Heart left ventricle (tissue), 13 donors: ENCODE results near the gene VPS29.

Experiments
- POLR2A ChIP-seq, 2 donors: fragments of 450-650 bp; IDR thresholded peaks; one replicate each; pipeline ENCODE4 v1.6.1; 2017; ENCODE audit warnings: antibody characterized with exemption in 2 of 2, mild to moderate bottlenecking in 2 of 2, moderate library complexity in 2 of 2
- TF ChIP-seq, protein P1 (sequence below), 12 donors: fragments of 200-600 bp; sonication (generic) in 4 of 12; IDR thresholded peaks; one replicate each; pipeline versions ENCODE4 v1.5.0 to v1.8.0; 2018 to 2022; ENCODE audit warnings: antibody characterized with exemption in 12 of 12, mild to moderate bottlenecking in 5 of 12
- donor health status: ischemic (EF 13 %, LVEDD 7.1; RV severe dilation, severe dysfunction).
- donor health status: DM: no; HTN: yes; CAD: no.
- donor health status: DM: no; HTN: no; CAD: no.
- donor health status: ischemic (EF 25% LVEDD 6.9; RV normal size, moderate dysfunction).
- donor health status: ischemic (EF 25% LVEDD 5.7; RV mildly dilated, moderate dysfunction).
- donor health status: ischemic (EF 35%, LVEDD 5.7; RV mildly dilated, moderate dysfunction).
- donor health status: nonischemic (EF 11% LVEDD 7.7; RV severe dilation, severe dysfunction).
- donor health status: DM: yes; HTN: yes; CAD: no.
- donor health status: PGD.
- donor health status: ischemic (EF 29% LVEDD 5.4; RV normal size, mild dysfunction).
- donor health status: nonischemic (EF 23%, LVEDD 6.1; RV moderate dilation, normal function).

DNA sequence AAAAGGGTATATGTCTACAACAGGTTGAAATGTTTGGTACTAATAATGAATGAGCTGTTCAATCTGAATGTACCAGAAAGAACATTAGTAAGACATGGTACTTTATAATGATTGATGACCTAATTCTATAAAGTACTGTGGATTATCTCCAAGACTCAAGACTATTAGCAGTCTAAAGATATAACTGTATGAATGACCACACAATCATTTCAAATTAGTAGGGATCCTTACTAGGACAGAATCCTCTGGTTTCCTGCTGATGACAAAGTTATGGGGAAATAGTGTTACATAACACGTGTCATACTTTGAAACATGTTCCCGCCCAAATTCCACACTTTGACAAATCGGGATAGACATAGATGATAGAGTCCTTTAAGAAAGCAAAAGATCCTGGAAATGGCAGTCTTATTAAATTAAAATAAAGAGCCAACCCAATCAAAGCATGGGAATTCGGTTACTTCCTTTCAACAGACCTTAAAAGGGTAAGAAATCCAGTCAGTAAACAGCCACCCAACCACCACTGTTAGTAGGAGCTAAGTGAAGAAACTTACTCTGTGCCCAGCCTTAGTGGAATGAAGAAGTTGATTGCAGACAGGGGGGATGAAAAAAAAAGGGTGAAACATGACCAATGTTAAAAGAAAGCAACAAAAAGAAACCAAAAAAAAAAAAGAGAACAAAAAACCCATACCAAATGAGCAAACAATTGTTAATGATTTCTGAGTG lies 2.8 kb downstream of the VPS29 start:
- TF ChIP-seq, protein P1, sequence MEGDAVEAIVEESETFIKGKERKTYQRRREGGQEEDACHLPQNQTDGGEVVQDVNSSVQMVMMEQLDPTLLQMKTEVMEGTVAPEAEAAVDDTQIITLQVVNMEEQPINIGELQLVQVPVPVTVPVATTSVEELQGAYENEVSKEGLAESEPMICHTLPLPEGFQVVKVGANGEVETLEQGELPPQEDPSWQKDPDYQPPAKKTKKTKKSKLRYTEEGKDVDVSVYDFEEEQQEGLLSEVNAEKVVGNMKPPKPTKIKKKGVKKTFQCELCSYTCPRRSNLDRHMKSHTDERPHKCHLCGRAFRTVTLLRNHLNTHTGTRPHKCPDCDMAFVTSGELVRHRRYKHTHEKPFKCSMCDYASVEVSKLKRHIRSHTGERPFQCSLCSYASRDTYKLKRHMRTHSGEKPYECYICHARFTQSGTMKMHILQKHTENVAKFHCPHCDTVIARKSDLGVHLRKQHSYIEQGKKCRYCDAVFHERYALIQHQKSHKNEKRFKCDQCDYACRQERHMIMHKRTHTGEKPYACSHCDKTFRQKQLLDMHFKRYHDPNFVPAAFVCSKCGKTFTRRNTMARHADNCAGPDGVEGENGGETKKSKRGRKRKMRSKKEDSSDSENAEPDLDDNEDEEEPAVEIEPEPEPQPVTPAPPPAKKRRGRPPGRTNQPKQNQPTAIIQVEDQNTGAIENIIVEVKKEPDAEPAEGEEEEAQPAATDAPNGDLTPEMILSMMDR (IDR thresholded peaks at IDR 0.05), result no peak
- no peak for TF ChIP-seq POLR2A (IDR thresholded peaks at IDR 0.05)
